Measurements from ENCODE around the gene ACADSB. TPM values are rescaled to one million over a fixed set of nuclear protein-coding genes. Genes with fewer than 3 reads are reported as not detected.
A peak's percentile ranks its signal among the peaks of the same experiment; 100 is the strongest.

Gene ACADSB
- total and polyA plus RNA-seq, 2 experiments from 2014 or later = 3.7 to 6.5 TPM

GRCh38 chr10:123017421-123018165 is 8.8 kb downstream of the ACADSB start (continued):
- TF ChIP-seq ZNF462 (CRISPR knock-in tag; IDR thresholded peaks at IDR 0.05) = peak; percentile 86

GRCh38 chr10:123018531-123018930 is 9.7 kb downstream of the ACADSB start:
- H3K4me3 ChIP-seq = peak overlapping the region; percentile 40; the same call in 1 of the 2 replicates
- H3K27ac ChIP-seq (ENCODE audit: low read depth) = peak overlapping the region; percentile 82; the same call in 1 of the 2 replicates
- H3K4me3 Mint-ChIP-seq = peak overlapping the region; percentile 22; the same call in 1 of the 3 replicates
- H3K79me2 ChIP-seq (replicated peaks; ENCODE audit: insufficient read depth) = no peaks in the 10 kb centered on the region
- DNase-seq (ENCODE audit: low spot score) = no peak
- no peak overlapping the region for H2AFZ ChIP-seq
- H3K4me2 ChIP-seq = peak overlapping the region; percentile 62
- H3K27me3 ChIP-seq (ENCODE audit: insufficient read depth) = peaks cover 34% of the 10 kb centered on the region
- peaks cover 26% of the 10 kb centered on the region for H3K36me3 Mint-ChIP-seq (ENCODE audit: low read depth)
- peaks cover 66% of the 10 kb centered on the region for H3K4me1 ChIP-seq (ENCODE audit: insufficient read depth)
- no peaks in the 10 kb centered on the region for H4K20me1 ChIP-seq (replicated peaks; ENCODE audit: insufficient read depth)
- no peaks in the 10 kb centered on the region for H3K36me3 ChIP-seq (ENCODE audit: insufficient read depth)
- no peaks in the 10 kb centered on the region for H3K9me2 ChIP-seq (ENCODE audit: insufficient read depth)
- H3F3A ChIP-seq (replicated peaks; ENCODE audit: low read depth) = no peaks in the 10 kb centered on the region
- H3K4me1 Mint-ChIP-seq = peaks cover 71% of the 10 kb centered on the region
- H3K27ac Mint-ChIP-seq = peak overlapping the region; percentile 94
- no peak for ATAC-seq
- peaks cover 19% of the 10 kb centered on the region for H3K9me3 Mint-ChIP-seq
- H3K27me3 Mint-ChIP-seq (ENCODE audit: insufficient read depth, low read depth, poor library complexity) = peaks cover 27% of the 10 kb centered on the region
- TF ChIP-seq EZH2 (IDR thresholded peaks at IDR 0.05; ENCODE audit: low read depth, unreplicated experiment) = no peak
- no peak for TF ChIP-seq NANOG (IDR thresholded peaks at IDR 0.05; ENCODE audit: borderline replicate concordance)
- no peak for TF ChIP-seq CREB1 (CRISPR knock-in tag; IDR thresholded peaks at IDR 0.05; ENCODE audit: low read depth)
- no peak for TF ChIP-seq ZNF462 (CRISPR knock-in tag; IDR thresholded peaks at IDR 0.05)
- no peak for TF ChIP-seq JUNB (IDR thresholded peaks at IDR 0.05; ENCODE audit: unreplicated experiment)
- TF ChIP-seq POLR2AphosphoS5 (IDR thresholded peaks at IDR 0.05; ENCODE audit: low read depth) = no peak
- no peak for TF ChIP-seq STAT1 (IDR thresholded peaks at IDR 0.05; ENCODE audit: unreplicated experiment)
- no peak for TF ChIP-seq EZH2phosphoT487 (IDR thresholded peaks at IDR 0.05; ENCODE audit: unreplicated experiment)
- TF ChIP-seq ZNF331 (CRISPR knock-in tag; IDR thresholded peaks at IDR 0.05; ENCODE audit: low read depth) = no peak
